ENCODE results near the gene DTNB. TPM values are rescaled to one million over a fixed set of nuclear protein-coding genes. Genes with fewer than 3 reads are reported as not detected.

Gene DTNB
- total and polyA plus RNA-seq, 2 of the 4 experiments (the other 2 are of a cell fraction), result 3.8 to 5.3 TPM

- no peak overlapping the region for H2AFZ ChIP-seq (replicated peaks; ENCODE audit: low read length, poor library complexity)
- H3K4me3 ChIP-seq (ENCODE audit: insufficient read depth, low read depth, low read length), result no peak overlapping the region
- ATAC-seq (ENCODE audit: low read depth) (no peak), DNase-seq (no peak)
- H3K9ac ChIP-seq (ENCODE audit: low read depth, low read length), result no peak overlapping the region
- no peaks in the 10 kb centered on the region for H3K9me3 ChIP-seq (ENCODE audit: control insufficient read depth, insufficient read depth, low read length)
- H3K27me3 ChIP-seq (ENCODE audit: control insufficient read depth, insufficient read depth, low read length), result no peaks in the 10 kb centered on the region
- dilution Hi-C loops (cut with HindIII; ENCODE audit: low sequenced_read_pairs, unreplicated experiment) (no loop called here), intact Hi-C loops (cut with micrococcal nuclease) (no loop called here), in situ Hi-C loops (cut with MboI; ENCODE audit: low sequenced_read_pairs) (no loop called here)
- H3K36me3 ChIP-seq (ENCODE audit: control insufficient read depth, insufficient read depth, low read length), result no peaks in the 10 kb centered on the region
- no peak overlapping the region for H3K4me2 ChIP-seq (ENCODE audit: low read depth, low read length)
- H4K5ac ChIP-seq (ENCODE audit: low read depth, low read length), result no peak overlapping the region
- WGBS, 2 experiments (ENCODE audit: extremely low coverage in 2 of 2, insufficient read length in 1 of 2), result no CpG with 5 or more reads among the region's 6 CpGs
- H3K4ac ChIP-seq (ENCODE audit: low read depth, low read length), result no peak overlapping the region
- H2BK120ac ChIP-seq (ENCODE audit: low read depth, low read length), result no peak overlapping the region
- no TSS peak for BruUV-seq (replicated peaks)
- no peak overlapping the region for H2AK5ac ChIP-seq (ENCODE audit: low read depth, low read length)
- H3K18ac ChIP-seq (ENCODE audit: low read depth, low read length), result no peak overlapping the region
- no peak overlapping the region for H4K8ac ChIP-seq (ENCODE audit: low read depth in 2 of 2, low read length in 2 of 2)
- H3K79me1 ChIP-seq (ENCODE audit: low read depth in 1 of 2, low read length in 2 of 2), result no peaks in the 10 kb centered on the region
- no peak overlapping the region for H2BK15ac ChIP-seq (ENCODE audit: low read depth, low read length)
- H2BK20ac ChIP-seq (ENCODE audit: low read depth, low read length), result no peak overlapping the region
- no peaks in the 10 kb centered on the region for H4K20me1 ChIP-seq (ENCODE audit: insufficient read depth, low read length)
- H4K91ac ChIP-seq (ENCODE audit: insufficient read depth, low read depth, low read length), result no peak overlapping the region
- H3K4me1 ChIP-seq (ENCODE audit: control insufficient read depth, insufficient read depth, low read length), result no peaks in the 10 kb centered on the region
- no peak overlapping the region for H3K23ac ChIP-seq (ENCODE audit: low read depth, low read length)
- CTCF ChIA-PET, result no interaction called here
- H2BK5ac ChIP-seq (ENCODE audit: low read depth, low read length, poor library complexity, severe bottlenecking), result no peak overlapping the region
- no peak overlapping the region for H3K56ac ChIP-seq (ENCODE audit: extremely low read depth, insufficient read depth, low read length)
- H2AK9ac ChIP-seq (replicated peaks; ENCODE audit: low read depth, low read length, poor library complexity), result no peak overlapping the region
- H3K14ac ChIP-seq (replicated peaks; ENCODE audit: low read depth, low read length), result no peak overlapping the region
- POLR2A ChIA-PET (ENCODE audit: unreplicated experiment), result no interaction called here
- no peaks in the 10 kb centered on the region for H3K9me1 ChIP-seq (ENCODE audit: insufficient read depth, low read length)
- H3K27ac ChIP-seq (ENCODE audit: insufficient read depth, low read length), result no peak overlapping the region
- TF ChIP-seq MXI1 (IDR thresholded peaks at IDR 0.05; ENCODE audit: borderline replicate concordance, low read depth, low read length), result no peak
- TF ChIP-seq, protein P1, sequence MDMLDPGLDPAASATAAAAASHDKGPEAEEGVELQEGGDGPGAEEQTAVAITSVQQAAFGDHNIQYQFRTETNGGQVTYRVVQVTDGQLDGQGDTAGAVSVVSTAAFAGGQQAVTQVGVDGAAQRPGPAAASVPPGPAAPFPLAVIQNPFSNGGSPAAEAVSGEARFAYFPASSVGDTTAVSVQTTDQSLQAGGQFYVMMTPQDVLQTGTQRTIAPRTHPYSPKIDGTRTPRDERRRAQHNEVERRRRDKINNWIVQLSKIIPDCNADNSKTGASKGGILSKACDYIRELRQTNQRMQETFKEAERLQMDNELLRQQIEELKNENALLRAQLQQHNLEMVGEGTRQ (IDR thresholded peaks at IDR 0.05; ENCODE audit: low read depth, low read length), result no peak
- no peak for TF ChIP-seq RFX5 (IDR thresholded peaks at IDR 0.05; ENCODE audit: low read depth, low read length)
- no peak for TF ChIP-seq MAFK (IDR thresholded peaks at IDR 0.05; ENCODE audit: low read depth, low read length)
- no peak for TF ChIP-seq NFE2L2 (IDR thresholded peaks at IDR 0.05; ENCODE audit: low read depth, low read length)
- TF ChIP-seq CEBPB (IDR thresholded peaks at IDR 0.05; ENCODE audit: low read depth, low read length), result no peak
- TF ChIP-seq SMC3 (IDR thresholded peaks at IDR 0.05; ENCODE audit: low read depth, low read length), result no peak
Observed at GRCh38 chr2:25448808-25449207, 224.6 kb downstream of the DTNB start.
